GM19468 (cell line): ENCODE measurements around the gene ALB.
A peak's percentile ranks its signal among the peaks of the same experiment; 100 is the strongest.

Source experiments
- ATAC-seq: cut with Tn5 transposase; IDR thresholded peaks from one replicate; pipeline ENCODE4 v1.9.1; 2021; ENCODE audit warnings: mild to moderate bottlenecking, moderate library complexity, moderate number of reproducible peaks; ENCODE audit not compliant: unreplicated experiment; ENCODE audit errors: extremely low read depth

Gene ALB

GRCh38 chr4:73429118-73429517 is 25.0 kb downstream of the ALB start:
- no peak for ATAC-seq

GRCh38 chr4:73429826-73430587 is 25.9 kb downstream of the ALB start:
- no peak for ATAC-seq

- ATAC-seq: no peak
Measured at GRCh38 chr4:73431813-73432168, 27.7 kb downstream of the ALB start.

GRCh38 chr4:73432169-73433000 is 28.3 kb downstream of the ALB start:
- no peak for ATAC-seq

GRCh38 chr4:73433140-73433539 is 29.1 kb downstream of the ALB start:
- no peak for ATAC-seq

- ATAC-seq: no peak
Measured at GRCh38 chr4:73434311-73434710, 30.2 kb downstream of the ALB start.

- no peak for ATAC-seq
Measured at GRCh38 chr4:73435984-73436383, 31.9 kb downstream of the ALB start, which contains the start of gene AFP. AFP (plus strand) TSS chr4:73436221; CDS start chr4:73436263, 42 bp downstream.

- no peak for ATAC-seq
Measured at GRCh38 chr4:73436674-73437557, 32.8 kb downstream of the ALB start.

GRCh38 chr4:73437558-73437956 is 33.5 kb downstream of the ALB start:
- ATAC-seq: no peak

- no peak for ATAC-seq
Measured at GRCh38 chr4:73438048-73438447, 34.0 kb downstream of the ALB start.

GRCh38 chr4:73438582-73439215 is 34.6 kb downstream of the ALB start:
- ATAC-seq: no peak

GRCh38 chr4:73439445-73439844 is 35.4 kb downstream of the ALB start:
- ATAC-seq: no peak

- no peak for ATAC-seq
Measured at GRCh38 chr4:73439991-73440390, 35.9 kb downstream of the ALB start.

- no peak for ATAC-seq
Measured at GRCh38 chr4:73440653-73441052, 36.6 kb downstream of the ALB start.

- ATAC-seq: no peak
Measured at GRCh38 chr4:73442275-73442674, 38.2 kb downstream of the ALB start.

GRCh38 chr4:73443224-73443623 is 39.1 kb downstream of the ALB start:
- ATAC-seq: no peak

- no peak for ATAC-seq
Measured at GRCh38 chr4:73445383-73446335, 41.6 kb downstream of the ALB start.

GRCh38 chr4:73446336-73446938 is 42.4 kb downstream of the ALB start:
- ATAC-seq: peak; percentile 84

- ATAC-seq: no peak
Measured at GRCh38 chr4:73447671-73448070, 43.6 kb downstream of the ALB start.
